Measurements from ENCODE around the gene UQCR10. TPM values are rescaled to one million over a fixed set of nuclear protein-coding genes. Genes with fewer than 3 reads are reported as not detected.

The UQCR10 gene
- total RNA-seq = 65.4 and 90.0 TPM in 2 replicates

DNA sequence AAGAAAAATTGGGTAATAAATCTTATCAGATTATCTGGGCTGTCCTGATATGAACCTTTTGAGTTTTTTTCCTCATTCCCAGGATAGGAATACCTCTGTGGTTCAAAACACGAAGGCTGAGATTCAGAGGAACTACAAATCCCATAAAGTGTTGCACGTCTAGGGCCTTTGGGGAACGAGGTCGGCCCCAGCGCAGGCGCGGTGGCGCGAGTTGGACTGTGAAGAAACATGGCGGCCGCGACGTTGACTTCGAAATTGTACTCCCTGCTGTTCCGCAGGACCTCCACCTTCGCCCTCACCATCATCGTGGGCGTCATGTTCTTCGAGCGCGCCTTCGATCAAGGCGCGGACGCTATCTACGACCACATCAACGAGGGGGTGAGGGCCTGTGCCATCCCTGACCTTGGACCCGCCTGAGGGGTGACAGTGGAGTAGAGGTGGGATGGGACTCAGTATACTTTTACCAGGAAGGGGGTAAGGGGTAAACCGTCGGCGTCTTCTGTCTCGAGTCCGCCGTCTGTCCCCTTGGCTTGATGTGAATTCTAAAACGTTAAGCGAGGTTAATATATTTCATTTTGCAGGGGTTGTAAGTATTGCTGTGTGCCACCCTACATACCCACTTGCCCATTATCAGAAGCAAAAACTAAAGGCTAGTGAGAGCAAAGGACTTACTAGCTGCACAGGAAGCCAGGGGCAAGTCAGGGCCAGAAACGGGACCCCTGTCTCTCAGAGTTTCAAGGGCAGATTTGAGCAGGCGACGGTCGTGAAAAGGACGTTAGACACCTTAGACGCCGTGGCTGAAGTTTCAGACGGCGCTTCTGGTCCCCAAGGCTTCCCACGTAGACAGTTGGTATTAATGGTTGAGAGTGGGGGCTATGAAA lies at the start of gene UQCR10:
Gene UQCR10, plus strand, starts transcription at position 199 of the 881 bp plus-strand sequence. Its CDS starts 30 bp downstream, at position 229.

DNA sequence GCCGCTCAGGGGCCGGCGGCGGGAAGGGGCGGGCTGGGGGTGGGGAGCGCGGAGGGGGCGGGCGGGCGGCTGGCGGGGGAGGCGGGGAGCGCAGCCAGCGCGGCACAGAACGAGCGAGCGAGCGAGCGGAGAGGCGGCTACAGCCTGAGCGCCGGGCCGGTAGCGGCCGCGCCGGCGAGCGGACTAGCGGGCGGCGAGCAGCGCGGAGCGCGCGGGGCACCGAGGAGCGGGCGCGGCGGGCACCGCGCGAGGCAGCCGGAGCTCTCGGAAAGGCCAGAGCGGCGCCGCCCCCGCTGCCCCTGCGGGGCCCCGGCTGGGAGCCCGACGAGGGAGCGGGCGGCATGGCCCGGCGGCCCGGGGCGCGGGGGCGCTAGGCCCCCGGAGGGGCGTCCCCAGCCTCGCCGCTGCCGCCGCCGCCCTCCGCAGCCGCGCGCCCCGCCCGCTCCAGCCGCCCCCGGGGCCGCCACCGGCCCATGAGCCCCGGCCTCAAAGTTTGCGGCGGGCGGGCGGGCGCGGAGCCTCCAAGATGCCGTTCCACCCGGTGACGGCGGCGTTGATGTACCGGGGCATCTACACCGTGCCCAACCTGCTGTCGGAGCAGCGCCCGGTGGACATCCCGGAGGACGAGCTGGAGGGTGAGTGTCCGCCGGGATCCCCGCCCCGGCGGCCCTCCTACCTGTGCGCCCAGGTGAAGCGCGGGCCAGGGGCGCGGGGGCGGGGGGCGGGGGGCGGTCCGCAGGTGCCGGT lies 47.1 kb upstream of the UQCR10 start, which contains the start of gene CABP7:
Gene CABP7, plus strand, starts transcription at position 105 of the 747 bp plus-strand sequence. Its CDS starts 422 bp downstream, at position 527.

DNA sequence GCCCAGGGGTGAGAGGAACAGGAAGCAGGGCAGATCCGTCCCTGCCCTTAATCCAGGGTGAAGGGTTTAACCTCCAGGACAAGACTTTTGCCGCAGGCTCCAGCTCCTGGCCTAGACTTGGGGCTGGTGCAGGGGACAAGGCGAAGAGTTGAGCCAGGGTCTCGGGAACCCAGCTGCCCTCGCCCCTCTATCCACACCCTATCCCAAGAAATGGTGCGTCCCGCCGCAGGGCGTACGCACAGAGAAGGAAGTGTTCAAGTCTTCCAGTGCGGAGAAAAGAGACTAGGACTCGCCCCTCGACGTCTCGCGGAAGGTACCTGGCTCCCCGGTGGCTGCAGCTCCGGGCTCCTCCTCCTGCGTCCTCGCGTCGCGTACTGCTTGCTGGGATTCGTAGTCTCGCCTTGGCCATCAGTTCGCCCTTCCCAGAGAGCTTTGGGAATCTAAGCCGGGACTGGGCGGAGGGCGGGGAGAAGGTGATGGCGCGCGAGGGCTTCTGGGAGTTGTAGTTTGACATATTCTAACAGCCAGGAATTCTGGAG lies 468 bp upstream of the UQCR10 start, which contains the start of gene ZMAT5:
Gene ZMAT5, minus strand, starts transcription at position 376 of the 539 bp plus-strand sequence. CDS start 18,463 bp downstream, outside the sequence.

Other genes with a start within 250 kb of the UQCR10 start
- gene THOC5, start 213.6 kb upstream of the UQCR10 start, total RNA-seq = 40.9 and 53.2 TPM in 2 replicates
- 88.6 and 96.9 TPM in 2 replicates for gene NIPSNAP1, start 186.3 kb upstream of the UQCR10 start, total RNA-seq
- 88.2 and 111 TPM in 2 replicates for gene NF2, start 163.7 kb upstream of the UQCR10 start, total RNA-seq
- gene CABP7, start 47.4 kb upstream of the UQCR10 start, total RNA-seq = not detected in 2 replicates
- gene ZMAT5, start 362 bp upstream of the UQCR10 start, total RNA-seq = 35.3 and 49.3 TPM in 2 replicates
- gene ASCC2, start 70.9 kb downstream of the UQCR10 start, total RNA-seq = 21.4 and 28.0 TPM in 2 replicates
- gene MTMR3, start 115.8 kb downstream of the UQCR10 start, total RNA-seq = 16.0 and 25.7 TPM in 2 replicates

Measured in myometrial cell (primary cell).